Stimulated activated CD4-positive, alpha-beta T cell treated with anti-CD3 and anti-CD28 coated beads, Interleukin-15, amount 100 ng/mL, for 48 hours (primary cell): ENCODE measurements around the gene RAD23A.

Experiments used
- DNase-seq, 2 donors: peaks; one replicate each; pipeline ENCODE4 v3.0.0-alpha.2; 2020; ENCODE audit warnings: low read depth in 2 of 2

The RAD23A gene

GRCh38 chr19:12984683-12985048 is 39.0 kb downstream of the RAD23A start:
- DNase-seq = no peak

- DNase-seq = no peak
These were observed 39.6 kb downstream of the RAD23A start for GRCh38 chr19:12985049-12985776.

GRCh38 chr19:12986726-12987125 is 41.1 kb downstream of the RAD23A start:
- no peak for DNase-seq

- DNase-seq = no peak
These were observed 41.5 kb downstream of the RAD23A start for GRCh38 chr19:12987190-12987589.

GRCh38 chr19:12987781-12988180 is 42.1 kb downstream of the RAD23A start:
- no peak for DNase-seq

GRCh38 chr19:12990431-12990830 is 44.8 kb downstream of the RAD23A start:
- no peak for DNase-seq

- no peak for DNase-seq
These were observed 45.2 kb downstream of the RAD23A start for GRCh38 chr19:12990853-12991252.

- DNase-seq = no peak
These were observed 45.6 kb downstream of the RAD23A start for GRCh38 chr19:12991296-12991695.

GRCh38 chr19:12992729-12993128 is 47.1 kb downstream of the RAD23A start:
- DNase-seq = no peak

GRCh38 chr19:12993562-12993961 is 47.9 kb downstream of the RAD23A start:
- no peak for DNase-seq

GRCh38 chr19:12994701-12995595 is 49.3 kb downstream of the RAD23A start, which contains the start of gene NFIX:
NFIX (plus strand) TSS chr19:12995475; CDS start chr19:12995838, 363 bp downstream.
- DNase-seq = peak in 1 of 2 donors; percentile 39

GRCh38 chr19:12995596-12996405 is 50.1 kb downstream of the RAD23A start:
- DNase-seq = no peak

GRCh38 chr19:12996406-12997094 is 50.9 kb downstream of the RAD23A start:
- DNase-seq = no peak

- no peak for DNase-seq
These were observed 51.7 kb downstream of the RAD23A start for GRCh38 chr19:12997179-12997966.

GRCh38 chr19:12997967-12998940 is 52.6 kb downstream of the RAD23A start:
- no peak for DNase-seq

GRCh38 chr19:13001166-13001501 is 55.5 kb downstream of the RAD23A start:
- no peak for DNase-seq

GRCh38 chr19:13001502-13002165 is 56.0 kb downstream of the RAD23A start:
- DNase-seq = no peak

- no peak for DNase-seq
These were observed 56.7 kb downstream of the RAD23A start for GRCh38 chr19:13002166-13002898.
